GM12864 (cell line): ENCODE results near the gene COMMD10.

Experiments used
- DNase-seq: peaks from one replicate; pipeline ENCODE4 v3.0.0-alpha.2; 2011; ENCODE audit warnings: low read depth
- H3K4me3 ChIP-seq: 2 replicates; pipeline ENCODE4 v1.5.1; 2011; ENCODE audit warnings: mild to moderate bottlenecking, low read depth, low read length, control low read depth
- TF ChIP-seq, protein P1 (sequence below): IDR thresholded peaks from 2 replicates; pipeline ENCODE4 v1.5.1; 2011; ENCODE audit warnings: low read depth, mild to moderate bottlenecking, moderate library complexity, low read length, control low read depth, inconsistent platforms; ENCODE audit errors: missing control alignments

COMMD10 gene

DNA sequence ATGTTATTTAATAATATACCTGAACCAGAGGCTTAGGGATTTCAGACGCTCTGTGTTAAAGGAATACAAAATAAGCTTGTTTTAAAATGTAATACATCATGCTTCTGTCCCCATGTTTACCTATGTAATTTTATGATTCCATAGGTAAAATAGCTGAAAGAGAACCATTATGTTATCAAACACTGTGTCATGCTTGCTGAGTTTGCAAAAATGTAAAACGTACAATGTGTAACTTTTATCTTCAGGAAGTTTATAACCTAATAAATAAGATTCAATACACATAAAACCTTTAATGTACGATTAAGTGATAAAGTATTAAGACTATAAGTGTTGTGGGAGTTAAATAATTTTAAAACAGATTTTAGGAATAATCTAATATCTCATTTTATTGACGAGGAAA is 94.1 kb downstream of the COMMD10 start:
- H3K4me3 ChIP-seq = no peak overlapping the region
- no peak for DNase-seq
- TF ChIP-seq, protein P1, sequence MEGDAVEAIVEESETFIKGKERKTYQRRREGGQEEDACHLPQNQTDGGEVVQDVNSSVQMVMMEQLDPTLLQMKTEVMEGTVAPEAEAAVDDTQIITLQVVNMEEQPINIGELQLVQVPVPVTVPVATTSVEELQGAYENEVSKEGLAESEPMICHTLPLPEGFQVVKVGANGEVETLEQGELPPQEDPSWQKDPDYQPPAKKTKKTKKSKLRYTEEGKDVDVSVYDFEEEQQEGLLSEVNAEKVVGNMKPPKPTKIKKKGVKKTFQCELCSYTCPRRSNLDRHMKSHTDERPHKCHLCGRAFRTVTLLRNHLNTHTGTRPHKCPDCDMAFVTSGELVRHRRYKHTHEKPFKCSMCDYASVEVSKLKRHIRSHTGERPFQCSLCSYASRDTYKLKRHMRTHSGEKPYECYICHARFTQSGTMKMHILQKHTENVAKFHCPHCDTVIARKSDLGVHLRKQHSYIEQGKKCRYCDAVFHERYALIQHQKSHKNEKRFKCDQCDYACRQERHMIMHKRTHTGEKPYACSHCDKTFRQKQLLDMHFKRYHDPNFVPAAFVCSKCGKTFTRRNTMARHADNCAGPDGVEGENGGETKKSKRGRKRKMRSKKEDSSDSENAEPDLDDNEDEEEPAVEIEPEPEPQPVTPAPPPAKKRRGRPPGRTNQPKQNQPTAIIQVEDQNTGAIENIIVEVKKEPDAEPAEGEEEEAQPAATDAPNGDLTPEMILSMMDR = no peak

DNA sequence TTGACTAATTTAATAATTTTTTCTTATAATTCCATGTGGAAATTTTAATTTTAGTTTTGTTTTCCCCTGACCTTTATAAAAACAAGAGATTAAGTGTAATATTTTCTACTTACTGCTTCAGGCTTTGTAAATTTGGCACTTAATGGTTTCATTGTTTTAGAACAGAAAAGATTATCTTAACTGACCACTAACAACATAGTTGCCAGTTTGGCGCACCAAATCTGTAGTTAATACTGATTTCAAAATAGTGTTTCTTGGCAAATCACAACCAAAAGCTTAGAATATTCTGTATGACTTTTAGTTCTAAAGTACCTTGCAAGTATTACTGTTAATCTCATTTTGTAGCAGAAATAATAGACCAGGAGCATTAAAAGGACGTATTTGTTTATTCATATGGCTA is 124.3 kb downstream of the COMMD10 start:
- TF ChIP-seq, protein P1 = no peak
- no peak overlapping the region for H3K4me3 ChIP-seq
- DNase-seq = no peak

DNA sequence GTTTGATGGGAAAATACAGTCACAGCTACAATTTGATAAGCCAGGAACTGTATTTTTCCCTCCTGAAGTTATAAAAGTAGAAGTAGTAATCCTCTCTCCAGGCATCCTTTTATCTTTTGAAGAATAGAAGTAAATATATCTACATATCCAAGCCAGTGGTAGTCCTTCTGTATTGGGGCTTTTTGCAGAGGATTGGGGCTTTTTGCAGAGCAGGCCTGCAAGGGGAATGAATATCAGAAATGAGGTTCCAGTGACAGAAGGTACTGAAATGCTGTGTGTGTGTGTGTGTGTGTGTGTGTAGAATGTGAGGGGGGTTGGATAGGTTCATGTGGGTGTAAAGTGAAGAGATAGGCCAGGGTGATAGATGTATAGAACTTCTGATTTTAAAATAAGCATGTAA is 127.4 kb downstream of the COMMD10 start:
- TF ChIP-seq, protein P1 = no peak
- no peak overlapping the region for H3K4me3 ChIP-seq
- no peak for DNase-seq

- DNase-seq = no peak
- TF ChIP-seq, protein P1 = no peak
- H3K4me3 ChIP-seq = no peak overlapping the region
Observed at GRCh38 chr5:116216246-116216645, 131.4 kb downstream of the COMMD10 start.

GRCh38 chr5:116225281-116225922 is 140.6 kb downstream of the COMMD10 start:
- no peak for DNase-seq
- TF ChIP-seq, protein P1 = no peak
- H3K4me3 ChIP-seq = no peak overlapping the region

DNA sequence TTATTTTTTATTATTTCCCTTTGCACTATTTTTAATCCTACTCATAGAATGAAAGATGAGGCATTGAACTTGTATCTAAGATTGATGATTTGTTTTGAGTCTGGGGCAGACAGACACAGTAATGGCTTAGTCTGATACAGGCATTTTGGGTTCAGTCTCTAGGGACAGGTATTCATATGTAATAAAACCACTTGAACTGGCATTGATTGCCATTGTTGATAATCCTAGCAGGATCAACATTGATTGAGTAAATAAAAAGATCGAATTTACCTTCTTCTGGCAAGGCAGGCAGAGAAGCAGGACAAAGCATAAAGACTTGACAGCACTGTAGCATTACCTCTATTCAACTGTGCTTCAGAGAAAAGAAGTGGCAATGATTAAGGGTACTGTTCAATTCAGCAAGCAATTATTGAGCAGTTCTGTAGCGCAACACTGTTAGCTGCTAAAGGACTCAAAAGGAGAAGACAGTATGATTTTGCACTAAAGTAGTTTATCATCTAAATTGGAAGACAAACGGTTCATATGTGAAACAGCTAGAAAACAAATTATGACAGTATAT is 144.4 kb downstream of the COMMD10 start:
- no peak overlapping the region for H3K4me3 ChIP-seq
- TF ChIP-seq, protein P1 = no peak
- no peak for DNase-seq

DNA sequence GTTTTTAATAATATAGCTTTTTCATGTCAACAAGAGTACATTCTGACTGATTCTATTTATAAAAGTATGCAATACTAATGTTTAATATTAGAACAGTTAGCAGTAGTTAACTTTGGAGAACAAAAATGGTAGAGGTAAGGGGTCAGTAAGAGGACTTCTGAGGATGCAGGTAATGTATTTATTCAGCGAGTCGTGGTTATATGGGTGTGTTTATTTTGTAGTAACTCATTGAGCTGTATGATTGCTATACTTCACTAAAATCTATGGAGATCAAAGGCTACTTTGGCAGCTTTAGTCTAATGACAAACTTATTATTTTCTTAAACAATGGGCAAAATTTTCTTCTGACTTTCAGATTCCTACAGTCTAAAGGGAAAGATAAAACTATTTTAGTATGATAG is 146.5 kb downstream of the COMMD10 start:
- H3K4me3 ChIP-seq = no peak overlapping the region
- TF ChIP-seq, protein P1 = no peak
- DNase-seq = no peak
